CD4-positive, alpha-beta T cell treated with Interleukin-12 subunit alpha and Interleukin-12 subunit beta, for 1 hour (primary cell): ENCODE measurements around the gene FBXL17.

Experiments
- DNase-seq: peaks from one replicate; pipeline ENCODE4 v3.0.0-alpha.2; 2020

The FBXL17 gene

DNA sequence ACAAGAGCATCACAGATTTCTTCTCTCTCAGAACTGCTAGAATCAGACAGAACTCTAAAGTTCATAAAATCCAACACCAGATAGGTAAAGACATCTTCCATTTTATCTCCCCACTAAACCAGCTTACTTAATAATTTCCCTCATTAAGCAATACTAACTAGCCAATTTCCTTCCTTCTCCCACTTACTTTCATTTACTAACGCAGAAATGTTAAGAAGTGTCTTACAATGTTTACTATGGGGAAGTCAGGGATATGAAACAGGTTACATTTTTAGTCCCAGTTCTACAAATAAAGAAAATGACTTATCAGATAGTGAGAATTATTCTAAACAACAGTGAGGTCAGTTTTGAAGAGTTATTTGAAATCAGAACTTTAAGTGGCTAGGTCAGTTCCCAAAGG, 236.5 kb downstream of the FBXL17 start:
- no peak for DNase-seq

DNA sequence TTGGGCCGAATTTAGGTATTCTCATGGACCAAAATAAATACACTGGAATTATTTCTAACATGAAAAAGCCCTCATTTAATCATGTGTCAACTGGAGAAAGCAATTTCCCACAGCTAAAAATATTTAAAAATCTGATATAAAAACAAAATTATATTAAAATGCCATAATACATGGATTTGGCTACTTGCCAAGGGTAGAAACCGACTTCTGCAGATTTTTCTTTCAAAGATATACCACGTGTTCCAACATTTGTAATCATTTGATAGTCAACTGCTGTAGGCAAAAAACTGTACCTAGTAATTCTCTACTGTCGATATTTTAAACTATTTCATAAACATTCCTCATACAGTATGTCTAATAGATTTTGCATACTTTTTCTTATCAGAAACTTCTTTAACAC, 237.6 kb downstream of the FBXL17 start:
- no peak for DNase-seq

GRCh38 chr5:108143581-108143980, 238.3 kb downstream of the FBXL17 start:
- no peak for DNase-seq

GRCh38 chr5:108141676-108142075, 240.2 kb downstream of the FBXL17 start:
- DNase-seq: no peak

DNA sequence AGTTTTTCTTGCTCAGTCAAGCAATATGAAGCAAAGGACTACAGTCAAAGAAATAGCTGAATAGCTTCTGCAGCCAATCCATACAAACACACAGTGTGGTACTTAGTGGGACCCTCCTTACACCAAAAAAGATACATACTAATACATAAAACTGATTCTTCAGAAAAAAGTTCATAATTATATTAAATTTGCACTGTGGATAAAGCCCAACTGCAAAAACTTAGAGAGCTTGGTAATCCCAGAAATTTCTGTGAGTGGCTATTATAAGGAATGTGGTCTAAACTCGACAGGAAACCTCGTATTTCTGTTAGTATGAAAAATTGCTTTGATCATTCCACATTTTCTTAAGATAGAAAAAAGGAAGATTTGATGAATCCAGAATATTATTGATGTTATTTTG, 245.4 kb downstream of the FBXL17 start:
- no peak for DNase-seq

- no peak for DNase-seq
Observed at GRCh38 chr5:108129129-108129528, 252.8 kb downstream of the FBXL17 start.

- no peak for DNase-seq
Observed at GRCh38 chr5:108125771-108126511, 256.0 kb downstream of the FBXL17 start.

DNA sequence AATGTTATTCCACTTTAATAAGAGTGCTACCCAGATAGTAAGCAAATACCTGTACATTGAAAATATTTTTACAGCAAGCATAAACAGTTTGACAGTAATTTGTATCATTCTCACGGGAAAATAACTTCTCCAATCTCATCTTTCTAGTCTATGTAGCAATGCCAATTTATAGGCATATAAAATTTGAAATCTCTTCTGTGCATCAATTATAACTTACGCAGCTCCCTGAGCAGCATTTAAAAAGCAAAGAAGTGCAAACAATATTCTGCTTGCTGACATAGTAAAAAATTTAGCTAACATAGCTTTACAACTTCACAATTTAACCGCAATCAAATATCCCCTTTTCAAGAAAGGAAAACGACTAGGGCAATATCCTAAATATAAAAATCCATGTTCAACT, 257.3 kb downstream of the FBXL17 start:
- DNase-seq: no peak

- no peak for DNase-seq
Observed at GRCh38 chr5:108122702-108123101, 259.2 kb downstream of the FBXL17 start.

- no peak for DNase-seq
Observed at GRCh38 chr5:108118813-108119514, 262.9 kb downstream of the FBXL17 start.

GRCh38 chr5:108115673-108116072, 266.2 kb downstream of the FBXL17 start:
- no peak for DNase-seq

- DNase-seq: no peak
Observed at GRCh38 chr5:108113950-108114349, 267.9 kb downstream of the FBXL17 start.

DNA sequence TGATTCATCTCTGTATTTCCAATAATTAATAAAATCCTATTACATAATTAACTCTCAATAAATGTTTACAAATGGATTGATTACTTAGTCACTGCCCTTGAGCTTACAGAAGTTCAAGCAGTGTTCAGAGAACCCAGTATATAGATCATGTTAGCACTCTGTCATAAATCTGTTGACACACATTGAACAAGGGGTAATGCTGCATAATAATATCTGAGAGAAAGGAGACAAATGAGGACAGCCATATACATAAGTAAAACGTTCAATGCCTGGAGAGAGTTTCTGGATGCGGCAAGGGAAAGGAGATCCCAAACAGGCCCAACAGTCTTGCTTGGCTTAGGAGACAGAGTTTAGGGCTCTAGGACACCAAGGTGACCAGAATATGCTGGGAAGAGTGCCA, 270.2 kb downstream of the FBXL17 start:
- DNase-seq: no peak

- no peak for DNase-seq
Observed at GRCh38 chr5:108109059-108109458, 272.8 kb downstream of the FBXL17 start.

DNA sequence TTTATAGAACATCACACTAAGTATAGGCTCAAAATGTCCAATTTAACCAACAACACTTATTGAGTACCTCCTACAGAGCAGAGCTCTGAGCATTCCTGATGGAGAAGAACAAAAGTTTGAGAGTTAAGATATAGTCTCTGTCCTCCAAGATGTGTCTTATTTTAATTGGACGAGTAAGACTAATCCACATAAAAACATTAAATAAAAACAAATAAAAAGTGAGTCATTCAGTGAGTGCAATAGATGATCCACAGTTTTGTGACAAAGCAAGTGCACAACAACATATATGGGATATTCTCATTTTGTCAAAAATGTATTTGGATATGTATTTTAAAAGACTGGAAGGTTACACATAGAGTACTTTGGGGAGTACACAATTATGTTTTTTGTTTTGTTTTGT, 277.4 kb downstream of the FBXL17 start:
- no peak for DNase-seq

GRCh38 chr5:108102463-108102862, 279.4 kb downstream of the FBXL17 start:
- DNase-seq: no peak

- DNase-seq: no peak
Observed at GRCh38 chr5:108101821-108102220, 280.1 kb downstream of the FBXL17 start.

GRCh38 chr5:108101130-108101529, 280.8 kb downstream of the FBXL17 start:
- no peak for DNase-seq

DNA sequence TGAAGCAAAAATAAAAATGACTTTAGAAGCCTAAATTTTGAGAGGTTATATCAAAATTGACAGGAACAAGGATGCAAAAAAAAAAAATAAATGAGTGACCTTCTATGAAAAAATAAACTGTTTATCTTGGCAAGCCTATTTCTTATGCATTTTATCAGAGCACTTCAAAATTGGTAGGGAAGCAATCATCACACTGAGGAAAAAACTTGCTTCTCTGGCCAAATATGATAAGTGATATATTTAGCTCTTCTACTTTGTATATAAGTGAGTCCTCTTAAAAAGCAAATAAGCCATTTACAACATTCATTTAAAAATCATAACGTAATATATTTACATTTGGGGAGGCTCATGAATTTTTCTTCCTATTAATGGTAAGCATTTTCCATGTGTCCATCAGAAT, 287.1 kb downstream of the FBXL17 start:
- DNase-seq: no peak

GRCh38 chr5:108093186-108093585, 288.7 kb downstream of the FBXL17 start:
- DNase-seq: no peak

- DNase-seq: no peak
Observed at GRCh38 chr5:108090946-108091345, 291.0 kb downstream of the FBXL17 start.

GRCh38 chr5:108084105-108084504, 297.8 kb downstream of the FBXL17 start:
- DNase-seq: no peak

DNA sequence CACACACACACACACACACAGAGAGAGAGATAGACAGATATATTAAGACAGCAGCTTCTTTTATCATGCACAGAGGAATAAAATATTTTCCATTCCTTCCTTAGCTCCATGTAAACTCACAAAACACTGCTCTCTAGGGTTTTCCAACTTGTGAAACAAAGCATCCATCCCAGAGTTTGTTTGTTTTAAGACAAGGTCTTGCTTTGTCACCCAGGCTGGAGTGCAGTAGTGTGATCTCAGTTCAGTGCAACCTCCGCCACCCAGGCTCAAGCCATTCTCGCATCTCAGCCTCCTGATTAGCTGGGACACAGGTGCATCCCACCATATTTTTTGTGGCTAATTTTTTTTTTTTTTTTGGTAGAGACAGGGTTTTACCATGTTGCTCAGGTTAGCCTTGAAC, 298.7 kb downstream of the FBXL17 start:
- no peak for DNase-seq

- DNase-seq: no peak
Observed at GRCh38 chr5:108081707-108082106, 300.2 kb downstream of the FBXL17 start.

DNA sequence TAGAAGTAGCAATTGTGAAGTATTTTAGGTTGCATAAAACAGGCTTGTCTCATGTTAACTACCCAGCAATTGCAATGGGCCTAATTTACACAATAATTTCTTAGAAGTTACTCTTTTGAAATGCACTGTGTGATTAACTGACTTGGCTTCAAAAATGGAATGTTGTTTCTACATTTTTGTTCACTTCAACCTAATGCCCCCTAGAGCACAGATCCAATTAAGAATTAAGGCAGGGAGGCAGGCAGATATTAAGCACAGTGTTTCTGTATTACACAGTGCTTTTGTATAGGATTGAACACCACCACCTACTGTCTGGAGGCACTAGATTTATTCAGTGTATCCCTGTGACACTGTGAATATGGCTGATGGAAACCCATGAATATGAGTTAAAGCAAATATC, 302.1 kb downstream of the FBXL17 start:
- DNase-seq: no peak
